Transverse colon (tissue), 4 donors: Measurements from ENCODE around the gene CYP4F12.
"Not testable (repeated sequence)": the region's sequence is repeated elsewhere in the genome, so short reads cannot be mapped to it uniquely, and the experiment has no call there.

Experiments used
- POLR2A ChIP-seq: fragments of 450-650 bp; IDR thresholded peaks from one replicate; pipeline ENCODE4 v1.6.1; 2016; ENCODE audit warnings: antibody characterized with exemption, mild to moderate bottlenecking, moderate library complexity
- POLR2AphosphoS5 ChIP-seq, 3 donors: sonication (generic); formaldehyde crosslinking; IDR thresholded peaks; one replicate each; pipeline ENCODE4 v1.6.1; 2016; ENCODE audit warnings: antibody characterized with exemption in 3 of 3
- TF ChIP-seq, protein P1 (sequence below), 5 experiments: fragments of 200-600 bp in 3 of 5; fragments of 450-650 bp in 2 of 5; sonication (generic) in 3 of 5; IDR thresholded peaks; 1 replicate in 2 of 5; 2 replicates in 3 of 5; pipeline ENCODE4 v1.5.1; 2016 to 2017; ENCODE audit warnings: antibody characterized with exemption in 5 of 5, inconsistent platforms in 3 of 5, mild to moderate bottlenecking in 2 of 5, moderate library complexity in 1 of 5

DNA sequence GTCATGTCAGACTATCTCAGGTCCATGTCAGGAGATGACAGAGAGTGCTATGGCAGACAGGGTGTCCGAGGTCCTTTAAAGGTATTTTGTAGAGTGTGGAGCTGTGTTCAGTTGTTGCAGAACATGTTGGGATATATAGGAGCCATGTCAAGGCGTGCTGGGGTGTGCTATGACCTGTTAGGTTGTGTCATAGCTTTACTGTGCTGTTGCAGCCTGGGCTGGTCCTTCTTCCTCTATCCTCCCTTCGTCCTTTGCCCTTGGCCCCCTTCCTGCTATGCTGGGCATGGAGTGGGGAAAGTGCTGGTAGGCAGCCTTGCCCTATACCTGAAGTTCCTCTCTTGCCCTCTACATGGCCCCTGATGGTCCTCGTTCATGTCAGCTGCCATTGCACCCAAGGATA lies 7.0 kb downstream of the CYP4F12 start:
- not testable (repeated sequence) for TF ChIP-seq POLR2A; POLR2AphosphoS5 (IDR thresholded peaks at IDR 0.05)
- TF ChIP-seq, protein P1, sequence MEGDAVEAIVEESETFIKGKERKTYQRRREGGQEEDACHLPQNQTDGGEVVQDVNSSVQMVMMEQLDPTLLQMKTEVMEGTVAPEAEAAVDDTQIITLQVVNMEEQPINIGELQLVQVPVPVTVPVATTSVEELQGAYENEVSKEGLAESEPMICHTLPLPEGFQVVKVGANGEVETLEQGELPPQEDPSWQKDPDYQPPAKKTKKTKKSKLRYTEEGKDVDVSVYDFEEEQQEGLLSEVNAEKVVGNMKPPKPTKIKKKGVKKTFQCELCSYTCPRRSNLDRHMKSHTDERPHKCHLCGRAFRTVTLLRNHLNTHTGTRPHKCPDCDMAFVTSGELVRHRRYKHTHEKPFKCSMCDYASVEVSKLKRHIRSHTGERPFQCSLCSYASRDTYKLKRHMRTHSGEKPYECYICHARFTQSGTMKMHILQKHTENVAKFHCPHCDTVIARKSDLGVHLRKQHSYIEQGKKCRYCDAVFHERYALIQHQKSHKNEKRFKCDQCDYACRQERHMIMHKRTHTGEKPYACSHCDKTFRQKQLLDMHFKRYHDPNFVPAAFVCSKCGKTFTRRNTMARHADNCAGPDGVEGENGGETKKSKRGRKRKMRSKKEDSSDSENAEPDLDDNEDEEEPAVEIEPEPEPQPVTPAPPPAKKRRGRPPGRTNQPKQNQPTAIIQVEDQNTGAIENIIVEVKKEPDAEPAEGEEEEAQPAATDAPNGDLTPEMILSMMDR (IDR thresholded peaks at IDR 0.05) = not testable (repeated sequence)
